Naive thymus-derived CD4-positive, alpha-beta T cell (primary cell): ENCODE results near the gene IQGAP1. TPM values are rescaled to one million over a fixed set of nuclear protein-coding genes. Genes with fewer than 3 reads are reported as not detected.
A peak's percentile ranks its signal among the peaks of the same experiment; 100 is the strongest.

Experiments
- ATAC-seq: fragments of 150-1000 bp; cut with Tn5 transposase; 2 replicates; pipeline ENCODE4 v1.10.0; 2021; ENCODE audit warnings: mild to moderate bottlenecking, moderate library complexity
- CTCF ChIA-PET: fragments of 350-600 bp; sonication (Branson Sonifier 250); formaldehyde crosslinking; loops from one replicate; lab custom pipeline; 2021; ENCODE audit warnings: antibody characterized with exemption; lab: Charles Lee
- POLR2A ChIA-PET: fragments of 350-600 bp; sonication (Branson Sonifier 250); formaldehyde crosslinking; loops from one replicate; lab custom pipeline; 2021; ENCODE audit warnings: antibody characterized with exemption, inconsistent platforms; lab: Charles Lee
- DNase-seq, 9 donors: peaks; one replicate each; pipeline versions ENCODE4 v3.0.0 to v3.0.0-alpha.2; 2020 to 2022; ENCODE audit warnings: mixed read lengths in 1 of 9
- H3K27ac ChIP-seq: one replicate; pipeline ENCODE4 v1.7.0; 2013; ENCODE audit warnings: mild to moderate bottlenecking, low read depth, low read length, moderate library complexity
- H3K27me3 ChIP-seq, 2 donors: one replicate each; pipeline ENCODE4 v1.7.0; 2013; ENCODE audit warnings: low read length in 2 of 2, mild to moderate bottlenecking in 2 of 2, moderate library complexity in 2 of 2; ENCODE audit not compliant: control insufficient read depth in 2 of 2, insufficient read depth in 2 of 2
- H3K36me3 ChIP-seq, 3 experiments: 1 replicate in 2 of 3; 2 replicates in 1 of 3; pipeline ENCODE4 v1.7.0; 2013; ENCODE audit warnings: low read length in 3 of 3, mild to moderate bottlenecking in 3 of 3, moderate library complexity in 1 of 3; ENCODE audit not compliant: insufficient read depth in 3 of 3, control insufficient read depth in 2 of 3
- H3K4me1 ChIP-seq, 2 donors: one replicate each; pipeline ENCODE4 v1.7.0; 2013; ENCODE audit warnings: low read length in 2 of 2, mild to moderate bottlenecking in 2 of 2, moderate library complexity in 1 of 2; ENCODE audit not compliant: control insufficient read depth in 2 of 2, insufficient read depth in 2 of 2
- H3K4me3 ChIP-seq: 2 replicates; pipeline ENCODE4 v1.7.0; 2013; ENCODE audit warnings: mild to moderate bottlenecking, low read length
- H3K9me3 ChIP-seq, 3 experiments: 1 replicate in 2 of 3; 2 replicates in 1 of 3; pipeline ENCODE4 v1.7.0; 2013; ENCODE audit warnings: low read length in 3 of 3; ENCODE audit not compliant: control insufficient read depth in 2 of 3
- H3K27ac Mint-ChIP-seq, 9 donors: one replicate each; pipeline ENCODE4 v1.8.0; 2020 to 2022; ENCODE audit warnings: mixed read lengths in 9 of 9, mild to moderate bottlenecking in 8 of 9, moderate library complexity in 5 of 9, inconsistent platforms in 2 of 9
- H3K27me3 Mint-ChIP-seq, 5 donors: one replicate each; pipeline ENCODE4 v1.8.0; 2021 to 2022; ENCODE audit warnings: mixed read lengths in 5 of 5, mild to moderate bottlenecking in 1 of 5
- H3K36me3 Mint-ChIP-seq, 5 donors: one replicate each; pipeline ENCODE4 v1.8.0; 2020 to 2022; ENCODE audit warnings: mixed read lengths in 5 of 5, mild to moderate bottlenecking in 3 of 5, inconsistent platforms in 1 of 5
- H3K4me1 Mint-ChIP-seq, 7 donors: one replicate each; pipeline ENCODE4 v1.8.0; 2020 to 2022; ENCODE audit warnings: mixed read lengths in 7 of 7, mild to moderate bottlenecking in 3 of 7, inconsistent platforms in 1 of 7
- H3K4me3 Mint-ChIP-seq, 10 donors: one replicate each; pipeline ENCODE4 v1.8.0; 2020 to 2022; ENCODE audit warnings: mild to moderate bottlenecking in 10 of 10, mixed read lengths in 10 of 10, moderate library complexity in 6 of 10, inconsistent platforms in 2 of 10
- H3K9me3 Mint-ChIP-seq, 11 donors: one replicate each; pipeline ENCODE4 v1.8.0; 2020 to 2022; ENCODE audit warnings: mixed read lengths in 11 of 11, mild to moderate bottlenecking in 4 of 11, inconsistent platforms in 1 of 11, moderate library complexity in 1 of 11
- intact Hi-C, 2 donors: fragments of 100-400 bp; cut with micrococcal nuclease; formaldehyde crosslinking; loops; one replicate each; pipeline ENCODE4 v1.15.1; 2023
- polyA plus RNA-seq, 2 donors: library from polyadenylated mRNA; unstranded; fragments of 300-500 nt; fragmentation: Illumina TruSeq; gene quantifications; one replicate each; pipeline ENCODE4 v1.2.3, GENCODE V29; 2021
- total RNA-seq, 6 experiments: library from RNA in 5 of 6; stranded (reverse) in 5 of 6; gene quantifications; 1 replicate in 5 of 6; 2 replicates in 1 of 6; pipeline ENCODE4 v1.2.3 and lab custom pipeline; 2021 to 2026

Gene IQGAP1
- total and polyA plus RNA-seq, 7 experiments from 2014 or later: 73.9 to 263 (median 90.3) TPM

GRCh38 chr15:90442423-90442822 lies 54.4 kb downstream of the IQGAP1 start:
- peaks cover 7 to 42% (median 29%) of the 10 kb centered on the region in 5 donors for H3K36me3 Mint-ChIP-seq
- no peaks in the 10 kb centered on the region for H3K4me1 ChIP-seq
- intact Hi-C loops: no loop called here

GRCh38 chr15:90449206-90449735 lies 61.2 kb downstream of the IQGAP1 start:
- no peak overlapping the region for H3K4me3 Mint-ChIP-seq
- Histone ChIP-seq H3K27ac (no peak overlapping the region), H3K9me3 (no peaks in the 10 kb centered on the region), H3K4me1 (no peaks in the 10 kb centered on the region), H3K4me3 (no peak overlapping the region), H3K27me3 (no peaks in the 10 kb centered on the region), H3K36me3 (peaks cover 17 to 63% (median 18%) of the 10 kb centered on the region in 3 experiments)
- peaks cover 0 to 7% (median 4%) of the 10 kb centered on the region in 7 donors for H3K4me1 Mint-ChIP-seq
- intact Hi-C loops: no loop called here
- H3K9me3 Mint-ChIP-seq: no peaks in the 10 kb centered on the region
- H3K36me3 Mint-ChIP-seq: peaks cover 31 to 67% (median 50%) of the 10 kb centered on the region in 5 donors
- DNase-seq (no peak), ATAC-seq (no peak)
- ChIA-PET CTCF (interaction anchor here (0.6 to 0.9 kb wide), 5 partner anchors 33 to 403 kb away, joined by 3 to 7 read pairs (median 3); no protein-coding TSS in a partner anchor), POLR2A (interaction anchor here (0.6 to 1.1 kb wide), 3 partner anchors 87 to 396 kb away, joined by 3 to 5 read pairs (median 3); no protein-coding TSS in a partner anchor)
- no peaks in the 10 kb centered on the region for H3K27me3 Mint-ChIP-seq
- no peak overlapping the region for H3K27ac Mint-ChIP-seq

More at GRCh38 chr15:90442423-90442822, 54.4 kb downstream of the IQGAP1 start:
- peaks cover 0 to 24% (median 0%) of the 10 kb centered on the region in 3 experiments for H3K36me3 ChIP-seq
- CTCF ChIA-PET: no interaction called here
- no peaks in the 10 kb centered on the region for H3K27me3 ChIP-seq
- no peaks in the 10 kb centered on the region for H3K9me3 ChIP-seq
- Mint-ChIP-seq H3K4me1 (peaks cover 0 to 14% (median 0%) of the 10 kb centered on the region in 7 donors), H3K27ac (peak overlapping the region in 1 of 9 donors; percentile 36), H3K27me3 (no peaks in the 10 kb centered on the region), H3K4me3 (no peak overlapping the region), H3K9me3 (no peaks in the 10 kb centered on the region)
- H3K27ac ChIP-seq: no peak overlapping the region
- ATAC-seq (no peak), DNase-seq (no peak)
- no peak overlapping the region for H3K4me3 ChIP-seq
- POLR2A ChIA-PET: no interaction called here

- ChIA-PET CTCF (interaction anchor here (0.6 to 1.0 kb wide), 4 partner anchors 89 to 162 kb away, joined by 3 to 4 read pairs (median 3); no protein-coding TSS in a partner anchor), POLR2A (interaction anchor here (0.6 to 0.7 kb wide), 2 partner anchors 22 to 250 kb away, joined by 3 to 4 read pairs; partner anchors contain the start of gene SEMA4B)
- ATAC-seq: no peak
- peak overlapping the region in 1 of 9 donors; percentile 27 for H3K27ac Mint-ChIP-seq
- intact Hi-C loops: no loop called here
- Histone ChIP-seq H3K4me1 (no peaks in the 10 kb centered on the region), H3K9me3 (no peaks in the 10 kb centered on the region), H3K4me3 (no peak overlapping the region), H3K27me3 (no peaks in the 10 kb centered on the region), H3K27ac (no peak overlapping the region), H3K36me3 (peaks cover 17 to 83% (median 20%) of the 10 kb centered on the region in 3 experiments)
- H3K4me3 Mint-ChIP-seq: no peak overlapping the region
- no peak for DNase-seq
- peaks cover 0 to 4% (median 0%) of the 10 kb centered on the region in 7 donors for H3K4me1 Mint-ChIP-seq
- H3K36me3 Mint-ChIP-seq: peaks cover 39 to 75% (median 51%) of the 10 kb centered on the region in 5 donors
- H3K9me3 Mint-ChIP-seq: no peaks in the 10 kb centered on the region
- no peaks in the 10 kb centered on the region for H3K27me3 Mint-ChIP-seq
Observed at GRCh38 chr15:90451053-90451850, 63.2 kb downstream of the IQGAP1 start.

- ATAC-seq (no peak), DNase-seq (no peak)
- CTCF ChIA-PET: no interaction called here
- POLR2A ChIA-PET: no interaction called here
- Histone ChIP-seq H3K9me3 (no peaks in the 10 kb centered on the region), H3K36me3 (peaks cover 10 to 66% (median 22%) of the 10 kb centered on the region in 3 experiments), H3K4me3 (no peak overlapping the region), H3K27ac (no peak overlapping the region), H3K27me3 (no peaks in the 10 kb centered on the region), H3K4me1 (no peaks in the 10 kb centered on the region)
- H3K9me3 Mint-ChIP-seq: no peaks in the 10 kb centered on the region
- H3K36me3 Mint-ChIP-seq: peaks cover 38 to 77% (median 54%) of the 10 kb centered on the region in 5 donors
- no peaks in the 10 kb centered on the region for H3K27me3 Mint-ChIP-seq
- intact Hi-C loops: no loop called here
- peaks cover 4 to 25% (median 21%) of the 10 kb centered on the region in 7 donors for H3K4me1 Mint-ChIP-seq
- no peak overlapping the region for H3K4me3 Mint-ChIP-seq
- no peak overlapping the region for H3K27ac Mint-ChIP-seq
Observed at GRCh38 chr15:90456236-90456635, 68.2 kb downstream of the IQGAP1 start.

GRCh38 chr15:90458061-90458460 lies 70.0 kb downstream of the IQGAP1 start:
- H3K27ac ChIP-seq: no peak overlapping the region
- H3K36me3 ChIP-seq: peaks cover 10 to 49% (median 19%) of the 10 kb centered on the region in 3 experiments
- H3K4me3 Mint-ChIP-seq: no peak overlapping the region
- ChIA-PET CTCF (interaction anchor here (1.1 to 1.7 kb wide), 2 partner anchors 9 to 170 kb away, joined by 3 read pairs; no protein-coding TSS in a partner anchor), POLR2A (interaction anchor here (0.7 to 1.6 kb wide), 2 partner anchors 9 to 14 kb away, joined by 3 to 4 read pairs; no protein-coding TSS in a partner anchor)
- H3K4me1 ChIP-seq: no peaks in the 10 kb centered on the region
- no peaks in the 10 kb centered on the region for H3K9me3 Mint-ChIP-seq
- no peak for ATAC-seq
- H3K27me3 ChIP-seq: no peaks in the 10 kb centered on the region
- H3K36me3 Mint-ChIP-seq: peaks cover 24 to 68% (median 48%) of the 10 kb centered on the region in 5 donors
- H3K4me3 ChIP-seq: no peak overlapping the region
- DNase-seq: no peak
- H3K4me1 Mint-ChIP-seq: peaks cover 6 to 34% (median 21%) of the 10 kb centered on the region in 7 donors
- H3K27ac Mint-ChIP-seq: peak overlapping the region in 2 of 9 donors; percentile 5 to 19
- intact Hi-C loops: no loop called here
- no peaks in the 10 kb centered on the region for H3K9me3 ChIP-seq
- no peaks in the 10 kb centered on the region for H3K27me3 Mint-ChIP-seq

GRCh38 chr15:90459368-90459767 lies 71.3 kb downstream of the IQGAP1 start:
- Mint-ChIP-seq H3K4me1 (peaks cover 6 to 34% (median 25%) of the 10 kb centered on the region in 7 donors), H3K36me3 (peaks cover 17 to 61% (median 37%) of the 10 kb centered on the region in 5 donors), H3K9me3 (no peaks in the 10 kb centered on the region), H3K27ac (peak overlapping the region in 7 of 9 donors; percentile 2 to 76 (median 50)), H3K27me3 (no peaks in the 10 kb centered on the region), H3K4me3 (no peak overlapping the region)
- ChIA-PET POLR2A (interaction anchor here (1.6 kb wide), 1 partner anchor 8 kb away, joined by 4 read pairs; no protein-coding TSS in a partner anchor), CTCF (interaction anchor here (1.8 to 3.0 kb wide), 2 partner anchors 97 to 139 kb away, joined by 6 to 8 read pairs; no protein-coding TSS in a partner anchor)
- H3K27ac ChIP-seq: no peak overlapping the region
- peaks cover 0 to 49% (median 17%) of the 10 kb centered on the region in 3 experiments for H3K36me3 ChIP-seq
- intact Hi-C loops: no loop called here
- H3K4me3 ChIP-seq: no peak overlapping the region
- no peak for ATAC-seq
- no peak for DNase-seq
- no peaks in the 10 kb centered on the region for H3K27me3 ChIP-seq
- no peaks in the 10 kb centered on the region for H3K9me3 ChIP-seq
- no peaks in the 10 kb centered on the region for H3K4me1 ChIP-seq
